A549 (cell line): ENCODE measurements around the gene LBHD2. TPM values are rescaled to one million over a fixed set of nuclear protein-coding genes. Genes with fewer than 3 reads are reported as not detected.

Experiments used
- ATOH8 ChIP-seq: fragments of 250-450 bp; sonication (Bioruptor Pico); IDR thresholded peaks from 2 replicates; pipeline ENCODE4 v1.5.0; 2020; ENCODE audit warnings: low read depth, mild to moderate bottlenecking, moderate library complexity
- BCL3 ChIP-seq: fragments of >200 bp; sonication (Bioruptor Twin); formaldehyde crosslinking; IDR thresholded peaks from 3 replicates; pipeline ENCODE4 v1.6.1; 2016
- CBX8 ChIP-seq: fragments of 200-600 bp; sonication (generic); IDR thresholded peaks from 2 replicates; pipeline ENCODE4 v1.6.1; 2016
- CHD4 ChIP-seq: fragments of 200-600 bp; sonication (generic); IDR thresholded peaks from 2 replicates; pipeline ENCODE4 v1.6.1; 2016; ENCODE audit warnings: antibody characterized with exemption, mild to moderate bottlenecking, borderline replicate concordance
- CTCF ChIP-seq: fragments of >200 bp; sonication (Bioruptor Twin); formaldehyde crosslinking; IDR thresholded peaks from 3 replicates; pipeline ENCODE4 v1.5.1; 2016
- ELK1 ChIP-seq: fragments of 150-350 bp; IDR thresholded peaks from 2 replicates; pipeline ENCODE4 v1.6.1; 2014; ENCODE audit warnings: low read depth, mild to moderate bottlenecking, low read length
- EP300 ChIP-seq, 2 experiments: fragments of >200 bp; sonication (Bioruptor Twin); formaldehyde crosslinking; IDR thresholded peaks; 2 replicates in 1 of 2; 3 replicates in 1 of 2; pipeline ENCODE4 v1.6.1; 2016 to 2017
- JUN ChIP-seq, 2 experiments: fragments of >200 bp; sonication (Bioruptor Twin); formaldehyde crosslinking; IDR thresholded peaks; 2 replicates in 1 of 2; 3 replicates in 1 of 2; pipeline ENCODE4 v1.6.1; 2016 to 2017
- KDM5A ChIP-seq: fragments of 200-600 bp; sonication (generic); IDR thresholded peaks from 2 replicates; pipeline ENCODE4 v1.6.1; 2016; ENCODE audit warnings: antibody characterized with exemption, mild to moderate bottlenecking
- NPAS2 ChIP-seq: fragments of 250-450 bp; sonication (Bioruptor Pico); IDR thresholded peaks from 2 replicates; pipeline ENCODE4 v1.8.0; 2022; ENCODE audit warnings: mild to moderate bottlenecking, moderate library complexity, borderline replicate concordance
- RAD21 ChIP-seq, 2 experiments: fragments of >200 bp in 1 of 2; sonication (Bioruptor Twin) in 1 of 2; formaldehyde crosslinking in 1 of 2; IDR thresholded peaks in 1 of 2; conservative IDR thresholded peaks in 1 of 2; 2 replicates in 1 of 2; 3 replicates in 1 of 2; pipeline ENCODE4 v1.6.1; 2012 to 2018; ENCODE audit warnings: inconsistent platforms in 1 of 2
- REST ChIP-seq: fragments of 200-600 bp; sonication (generic); IDR thresholded peaks from 2 replicates; pipeline ENCODE4 v1.6.1; 2016; ENCODE audit warnings: antibody characterized with exemption, mild to moderate bottlenecking, moderate library complexity
- RFX5 ChIP-seq: fragments of 450-650 bp; IDR thresholded peaks from 2 replicates; pipeline ENCODE4 v1.7.1; 2014; ENCODE audit warnings: antibody characterized with exemption, mild to moderate bottlenecking, moderate library complexity
- TFCP2L1 ChIP-seq: fragments of 250-450 bp; sonication (Bioruptor Pico); IDR thresholded peaks from 2 replicates; pipeline ENCODE4 v1.5.0; 2021; ENCODE audit warnings: mild to moderate bottlenecking
- TP53 ChIP-seq: fragments of 250-450 bp; sonication (Bioruptor Pico); IDR thresholded peaks from 2 replicates; pipeline ENCODE4 v1.5.0; 2021; ENCODE audit warnings: mild to moderate bottlenecking, moderate library complexity
- USF2 ChIP-seq: fragments of 450-650 bp; IDR thresholded peaks from 2 replicates; pipeline ENCODE4 v1.6.1; 2014; ENCODE audit warnings: antibody characterized with exemption
- ZFP36 ChIP-seq: fragments of 450-650 bp; IDR thresholded peaks from 2 replicates; pipeline ENCODE4 v1.6.1; 2014; ENCODE audit warnings: borderline replicate concordance; ENCODE audit not compliant: partially characterized antibody
- ZSCAN20 ChIP-seq: fragments of 250-450 bp; sonication (Bioruptor Pico); IDR thresholded peaks from 2 replicates; pipeline ENCODE4 v1.8.0; 2022; ENCODE audit warnings: mild to moderate bottlenecking, moderate library complexity
- polyA plus RNA-seq, 4 experiments: library from polyadenylated mRNA; depleted of rRNA in 3 of 4; stranded (reverse); fragments of >200 nt; fragmentation: RNase III in 1 of 4; extraction: RNeasy Plus Mini Kit Qiagen cat#74134 plus additional on column Dnase treatment in 1 of 4; gene quantifications; 2 replicates in 3 of 4; 3 replicates in 1 of 4; pipeline ENCODE4 v1.2.3, GENCODE V29; 2011 to 2017

Gene LBHD2
- polyA plus RNA-seq, 2 of the 4 experiments (the other 2 are of a cell fraction): not detected

- no peak for TF ChIP-seq REST
- no peak for TF ChIP-seq ELK1
- TF ChIP-seq CBX8: no peak
- peak; percentile 30 for TF ChIP-seq CTCF
- no peak for TF ChIP-seq ZSCAN20 (CRISPR knock-in tag)
- no peak for TF ChIP-seq TFCP2L1 (CRISPR knock-in tag)
- no peak for TF ChIP-seq TP53 (CRISPR knock-in tag)
- TF ChIP-seq NPAS2: no peak
- TF ChIP-seq EP300 (IDR thresholded peaks at IDR 0.05): no peak
- no peak for TF ChIP-seq ATOH8 (CRISPR knock-in tag)
- no peak for TF ChIP-seq CHD4
- TF ChIP-seq KDM5A: no peak
- peak; percentile 23 to 46; a peak in 2 of 5 replicates for TF ChIP-seq RAD21 (conservative IDR thresholded peaks at IDR 0.05 in 1 of 2, IDR thresholded peaks at IDR 0.05 in 1 of 2)
- no peak for TF ChIP-seq USF2
- no peak for TF ChIP-seq RFX5
- no peak for TF ChIP-seq BCL3
- no peak for TF ChIP-seq JUN (IDR thresholded peaks at IDR 0.05)
- peak; percentile 84 for TF ChIP-seq ZFP36
These were observed 1.4 kb downstream of the LBHD2 start (continued) for GRCh38 chr14:103085106-103086091.
